Heart left ventricle (tissue), 16 donors: ENCODE results near the gene NOB1. TPM values are rescaled to one million over a fixed set of nuclear protein-coding genes. Genes with fewer than 3 reads are reported as not detected.

Experiments
- ATAC-seq, 4 donors: fragments of 200-7000 bp; cut with Tn5 transposase; one replicate each; pipeline ENCODE4 v1.9.1; 2020 to 2022; ENCODE audit warnings: moderate library complexity in 4 of 4, mild to moderate bottlenecking in 3 of 4, moderate number of reproducible peaks in 1 of 4
- DNase-seq, 5 donors: peaks; one replicate each; pipeline ENCODE4 v3.0.0-alpha.2; 2020
- H3K27ac ChIP-seq, 12 donors: fragments of 200-600 bp; sonication (generic) in 4 of 12; one replicate each; pipeline versions ENCODE4 v1.5.0 to v1.8.0; 2016 to 2022; ENCODE audit warnings: mild to moderate bottlenecking in 2 of 12
- H3K27me3 ChIP-seq, 9 donors: fragments of 200-600 bp; sonication (generic) in 2 of 9; one replicate each; pipeline versions ENCODE4 v1.5.1 to v1.8.0; 2016 to 2022; ENCODE audit warnings: mild to moderate bottlenecking in 3 of 9
- H3K36me3 ChIP-seq, 9 donors: fragments of 200-600 bp; sonication (generic) in 2 of 9; one replicate each; pipeline versions ENCODE4 v1.5.0 to v1.8.0; 2018 to 2022; ENCODE audit warnings: mild to moderate bottlenecking in 2 of 9
- H3K4me1 ChIP-seq, 12 donors: fragments of 200-600 bp; sonication (generic) in 4 of 12; one replicate each; pipeline versions ENCODE4 v1.5.0 to v1.8.0; 2016 to 2022; ENCODE audit warnings: mild to moderate bottlenecking in 3 of 12
- H3K4me3 ChIP-seq, 12 donors: fragments of 200-600 bp; sonication (generic) in 4 of 12; one replicate each; pipeline versions ENCODE4 v1.5.0 to v1.8.0; 2017 to 2022; ENCODE audit warnings: mild to moderate bottlenecking in 9 of 12, moderate library complexity in 4 of 12
- H3K9me3 ChIP-seq, 12 donors: fragments of 200-600 bp; sonication (generic) in 4 of 12; one replicate each; pipeline versions ENCODE4 v1.5.0 to v1.8.0; 2016 to 2022; ENCODE audit warnings: mild to moderate bottlenecking in 1 of 12
- POLR2A ChIP-seq, 2 donors: fragments of 450-650 bp; IDR thresholded peaks; one replicate each; pipeline ENCODE4 v1.6.1; 2017; ENCODE audit warnings: antibody characterized with exemption in 2 of 2, mild to moderate bottlenecking in 2 of 2, moderate library complexity in 2 of 2
- WGBS, 4 donors: extraction: QIAGEN DNeasy Blood & Tissue Kit in 2 of 4; methylation state at CpG; one replicate each; pipeline versions ENCODE4 v1.1.5 to v1.1.7; 2013 to 2018; 5-methylcytosine and 5-hydroxymethylcytosine counted together
- intact Hi-C, 10 donors: fragments of 100-400 bp; cut with DNase I; formaldehyde crosslinking; loops; one replicate each; pipeline versions ENCODE4 v1.11.1 to v1.14.2; 2022
- polyA plus RNA-seq, 2 donors: library from polyadenylated mRNA; stranded (reverse); fragments of 200-250 nt; gene quantifications; one replicate each; pipeline ENCODE4 v1.2.3, GENCODE V29; 2013
- total RNA-seq, 9 donors: library from RNA; depleted of rRNA in 2 of 9; stranded (reverse); fragments of >200 nt in 2 of 9; fragmentation: NEBNext Ultra II Directional in 3 of 9; extraction: Animal tissue kit (Norgen Biotek cat#: 25700) in 3 of 9; gene quantifications; one replicate each; pipeline versions ENCODE4 v1.1.0 to v1.2.4, GENCODE V29; 2016 to 2023
- TF ChIP-seq, protein P1 (sequence below), 12 donors: fragments of 200-600 bp; sonication (generic) in 4 of 12; IDR thresholded peaks; one replicate each; pipeline versions ENCODE4 v1.5.0 to v1.8.0; 2018 to 2022; ENCODE audit warnings: antibody characterized with exemption in 12 of 12, mild to moderate bottlenecking in 5 of 12
- donor health status: ischemic (EF 13 %, LVEDD 7.1; RV severe dilation, severe dysfunction).
- donor health status: healthy with polysubstance abuse.
- donor health status: DM: no; HTN: yes; CAD: no.
- donor health status: DM: no; HTN: no; CAD: no.
- donor health status: ischemic (EF 25% LVEDD 6.9; RV normal size, moderate dysfunction).
- donor health status: ischemic (EF 25% LVEDD 5.7; RV mildly dilated, moderate dysfunction).
- donor health status: healthy.
- donor health status: DM: yes; HTN: yes; CAD: no.
- donor health status: ischemic (EF 35%, LVEDD 5.7; RV mildly dilated, moderate dysfunction).
- donor health status: nonischemic (EF 11% LVEDD 7.7; RV severe dilation, severe dysfunction).
- donor health status: DM: yes; HTN: yes; CAD: no.
- donor health status: PGD.
- donor health status: ischemic (EF 29% LVEDD 5.4; RV normal size, mild dysfunction).
- donor health status: nonischemic (EF 23%, LVEDD 6.1; RV moderate dilation, normal function).

NOB1 gene
- total and polyA plus RNA-seq, 11 donors, result 7.8 to 26.2 (median 16.8) TPM

DNA sequence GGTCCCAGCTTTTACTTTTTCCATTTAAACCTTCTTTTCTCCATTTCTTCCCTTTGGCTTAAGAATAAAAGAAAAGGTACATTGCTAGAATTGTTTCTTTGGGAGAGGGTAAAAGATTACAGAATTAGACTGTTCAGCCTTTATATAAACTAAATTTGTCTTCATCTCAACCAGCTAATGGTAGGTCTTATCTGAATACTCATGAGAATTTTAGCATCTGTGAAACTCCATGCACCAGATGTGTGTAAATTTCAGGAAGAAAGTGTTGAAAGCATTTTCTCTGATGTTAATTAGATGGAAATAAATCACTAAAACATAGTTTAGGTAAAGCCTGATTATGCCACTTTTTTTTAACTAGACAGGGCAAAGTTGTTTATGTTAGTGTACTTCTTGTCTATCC lies 53.3 kb downstream of the NOB1 start:
- intact Hi-C loops, result loop anchor here in 1 of 10 donors (10.0 kb wide), 1 partner anchor 307 kb away; no protein-coding TSS in a partner anchor
- no peak overlapping the region for H3K27ac ChIP-seq
- no peaks in the 10 kb centered on the region for H3K4me1 ChIP-seq
- DNase-seq (no peak), ATAC-seq (no peak)
- H3K4me3 ChIP-seq, result no peak overlapping the region
- H3K9me3 ChIP-seq, result no peaks in the 10 kb centered on the region
- peaks cover 0 to 80% (median 41%) of the 10 kb centered on the region in 9 donors for H3K36me3 ChIP-seq
- H3K27me3 ChIP-seq, result no peaks in the 10 kb centered on the region
- TF ChIP-seq, protein P1, sequence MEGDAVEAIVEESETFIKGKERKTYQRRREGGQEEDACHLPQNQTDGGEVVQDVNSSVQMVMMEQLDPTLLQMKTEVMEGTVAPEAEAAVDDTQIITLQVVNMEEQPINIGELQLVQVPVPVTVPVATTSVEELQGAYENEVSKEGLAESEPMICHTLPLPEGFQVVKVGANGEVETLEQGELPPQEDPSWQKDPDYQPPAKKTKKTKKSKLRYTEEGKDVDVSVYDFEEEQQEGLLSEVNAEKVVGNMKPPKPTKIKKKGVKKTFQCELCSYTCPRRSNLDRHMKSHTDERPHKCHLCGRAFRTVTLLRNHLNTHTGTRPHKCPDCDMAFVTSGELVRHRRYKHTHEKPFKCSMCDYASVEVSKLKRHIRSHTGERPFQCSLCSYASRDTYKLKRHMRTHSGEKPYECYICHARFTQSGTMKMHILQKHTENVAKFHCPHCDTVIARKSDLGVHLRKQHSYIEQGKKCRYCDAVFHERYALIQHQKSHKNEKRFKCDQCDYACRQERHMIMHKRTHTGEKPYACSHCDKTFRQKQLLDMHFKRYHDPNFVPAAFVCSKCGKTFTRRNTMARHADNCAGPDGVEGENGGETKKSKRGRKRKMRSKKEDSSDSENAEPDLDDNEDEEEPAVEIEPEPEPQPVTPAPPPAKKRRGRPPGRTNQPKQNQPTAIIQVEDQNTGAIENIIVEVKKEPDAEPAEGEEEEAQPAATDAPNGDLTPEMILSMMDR (IDR thresholded peaks at IDR 0.05), result no peak
- no peak for TF ChIP-seq POLR2A (IDR thresholded peaks at IDR 0.05)

DNA sequence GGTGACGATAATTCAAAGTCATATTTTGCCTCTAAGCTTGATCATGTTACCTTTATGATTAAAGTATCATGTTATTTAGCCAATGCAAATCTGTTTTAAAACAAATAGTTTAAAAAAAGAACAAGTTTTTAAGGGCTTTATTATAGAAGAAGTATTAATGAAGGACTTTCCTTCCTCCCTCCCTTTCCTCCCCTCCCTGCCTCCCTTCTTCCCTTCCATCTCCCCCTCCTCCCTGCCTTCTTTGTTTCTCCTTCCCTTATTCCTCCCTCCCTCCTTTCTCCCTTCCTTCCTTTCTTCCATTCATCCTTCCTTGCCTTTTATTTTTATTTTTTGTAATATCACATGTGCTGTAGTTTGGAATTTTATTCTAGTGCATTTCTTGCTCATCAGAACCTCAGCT lies 54.8 kb downstream of the NOB1 start:
- TF ChIP-seq POLR2A (IDR thresholded peaks at IDR 0.05), result no peak
- TF ChIP-seq, protein P1 (IDR thresholded peaks at IDR 0.05), result no peak
- 79 to 95% (median 92%) methylated on average over 1 of the region's 1 CpG for WGBS, 4 donors

DNA sequence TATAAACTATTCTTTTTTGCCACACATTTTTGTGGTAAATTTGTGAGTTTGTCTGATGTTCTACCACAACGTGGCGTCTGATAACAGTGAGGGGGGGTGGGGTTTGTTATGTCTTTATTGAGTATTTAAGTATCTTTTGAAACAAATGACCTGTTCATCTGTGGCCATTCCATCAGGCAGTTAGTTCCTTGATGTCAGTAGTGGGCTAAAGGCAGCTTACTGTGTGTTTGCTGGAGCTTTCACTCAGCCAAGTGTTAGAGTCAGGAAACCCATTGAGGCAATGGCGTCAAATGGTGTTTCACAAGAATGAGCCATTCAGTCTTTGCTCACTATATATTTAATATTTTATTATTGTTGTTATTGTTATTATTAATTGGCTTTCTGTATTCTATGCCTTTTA lies 56.3 kb downstream of the NOB1 start:
- TF ChIP-seq, protein P1 (IDR thresholded peaks at IDR 0.05), result no peak
- no peak for TF ChIP-seq POLR2A (IDR thresholded peaks at IDR 0.05)
- DNase-seq (no peak), ATAC-seq (no peak)
- Histone ChIP-seq H3K4me3 (no peak overlapping the region), H3K27ac (no peak overlapping the region), H3K27me3 (no peaks in the 10 kb centered on the region), H3K9me3 (no peaks in the 10 kb centered on the region), H3K36me3 (peaks cover 3 to 91% (median 63%) of the 10 kb centered on the region in 9 donors), H3K4me1 (no peaks in the 10 kb centered on the region)
- 92 to 94% (median 93%) methylated on average over 3 of the region's 3 CpGs for WGBS, 4 donors
- intact Hi-C loops, result loop anchor here in 1 of 10 donors (10.0 kb wide), 1 partner anchor 304 kb away; no protein-coding TSS in a partner anchor

More for the DNA sequence above, 54.8 kb downstream of the NOB1 start:
- ATAC-seq (no peak), DNase-seq (no peak)
- H3K4me1 ChIP-seq, result no peaks in the 10 kb centered on the region
- no peaks in the 10 kb centered on the region for H3K27me3 ChIP-seq
- no peak overlapping the region for H3K4me3 ChIP-seq
- intact Hi-C loops, result loop anchor here in 2 of 10 donors (10.0 kb wide), 1 partner anchor 305 kb away; no protein-coding TSS in a partner anchor
- H3K27ac ChIP-seq, result no peak overlapping the region
- H3K9me3 ChIP-seq, result no peaks in the 10 kb centered on the region
- peaks cover 2 to 91% (median 56%) of the 10 kb centered on the region in 9 donors for H3K36me3 ChIP-seq

DNA sequence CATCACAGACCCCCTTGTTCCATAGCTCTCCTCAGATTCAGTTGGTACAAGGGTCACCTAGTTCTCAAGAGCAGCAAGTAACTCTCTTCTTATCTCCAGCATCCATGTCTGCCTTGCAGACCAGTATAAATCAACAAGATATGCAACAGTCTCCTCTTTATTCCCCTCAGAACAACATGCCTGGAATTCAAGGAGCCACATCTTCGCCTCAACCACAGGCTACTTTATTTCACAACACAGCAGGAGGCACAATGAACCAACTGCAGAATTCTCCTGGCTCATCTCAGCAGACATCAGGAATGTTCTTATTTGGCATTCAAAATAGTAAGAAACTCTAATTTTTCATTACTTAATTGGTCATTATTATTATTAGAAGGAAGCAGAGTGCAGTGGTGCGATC lies 60.8 kb downstream of the NOB1 start:
- no peak for TF ChIP-seq POLR2A (IDR thresholded peaks at IDR 0.05)
- TF ChIP-seq, protein P1 (IDR thresholded peaks at IDR 0.05), result no peak
- 94 to 98% (median 96%) methylated on average over 2 of the region's 2 CpGs for WGBS, 4 donors
- intact Hi-C loops, result loop anchor here in 1 of 10 donors (10.0 kb wide), 1 partner anchor 299 kb away; no protein-coding TSS in a partner anchor
- peaks cover 6 to 100% (median 84%) of the 10 kb centered on the region in 9 donors for H3K36me3 ChIP-seq
- H3K4me1 ChIP-seq, result no peaks in the 10 kb centered on the region
- ATAC-seq (no peak), DNase-seq (no peak)
- no peaks in the 10 kb centered on the region for H3K9me3 ChIP-seq
- H3K4me3 ChIP-seq, result no peak overlapping the region
- no peaks in the 10 kb centered on the region for H3K27me3 ChIP-seq
- H3K27ac ChIP-seq, result no peak overlapping the region
